GF-D8 (cell line): ENCODE results near the gene ATXN10.

Experiments
- DNase-seq: peaks from one replicate; lab custom pipeline; 2025; lab: John Stamatoyannopoulos, UW

Gene ATXN10

GRCh38 chr22:45758603-45759002, 87.0 kb downstream of the ATXN10 start:
- no peak for DNase-seq

GRCh38 chr22:45760682-45761081, 89.0 kb downstream of the ATXN10 start:
- DNase-seq = no peak

- DNase-seq = no peak
Observed at GRCh38 chr22:45762545-45763235, 91.1 kb downstream of the ATXN10 start.

GRCh38 chr22:45763236-45763624, 91.6 kb downstream of the ATXN10 start:
- DNase-seq = no peak

GRCh38 chr22:45768490-45768889, 96.9 kb downstream of the ATXN10 start:
- DNase-seq = no peak

GRCh38 chr22:45769569-45770210, 98.1 kb downstream of the ATXN10 start:
- no peak for DNase-seq

- no peak for DNase-seq
Observed at GRCh38 chr22:45770506-45770905, 98.9 kb downstream of the ATXN10 start.

- no peak for DNase-seq
Observed at GRCh38 chr22:45771057-45771456, 99.4 kb downstream of the ATXN10 start.

GRCh38 chr22:45771711-45772110, 100.1 kb downstream of the ATXN10 start:
- no peak for DNase-seq

- DNase-seq = no peak
Observed at GRCh38 chr22:45772743-45773142, 101.1 kb downstream of the ATXN10 start.

GRCh38 chr22:45774001-45774670, 102.5 kb downstream of the ATXN10 start:
- no peak for DNase-seq

GRCh38 chr22:45775062-45775461, 103.4 kb downstream of the ATXN10 start:
- DNase-seq = no peak

GRCh38 chr22:45775569-45776312, 104.1 kb downstream of the ATXN10 start:
- DNase-seq = no peak

GRCh38 chr22:45776313-45776585, 104.6 kb downstream of the ATXN10 start:
- no peak for DNase-seq

- DNase-seq = no peak
Observed at GRCh38 chr22:45777046-45777851, 105.6 kb downstream of the ATXN10 start.

GRCh38 chr22:45777852-45778375, 106.3 kb downstream of the ATXN10 start:
- DNase-seq = no peak

- DNase-seq = no peak
Observed at GRCh38 chr22:45781459-45781858, 109.8 kb downstream of the ATXN10 start.

- DNase-seq = no peak
Observed at GRCh38 chr22:45781966-45782365, 110.3 kb downstream of the ATXN10 start.

- no peak for DNase-seq
Observed at GRCh38 chr22:45783021-45783420, 111.4 kb downstream of the ATXN10 start.

GRCh38 chr22:45783690-45784089, 112.1 kb downstream of the ATXN10 start:
- no peak for DNase-seq

GRCh38 chr22:45784357-45785277, 113.0 kb downstream of the ATXN10 start:
- no peak for DNase-seq
